ENCODE results near the gene RAB30.

DNA sequence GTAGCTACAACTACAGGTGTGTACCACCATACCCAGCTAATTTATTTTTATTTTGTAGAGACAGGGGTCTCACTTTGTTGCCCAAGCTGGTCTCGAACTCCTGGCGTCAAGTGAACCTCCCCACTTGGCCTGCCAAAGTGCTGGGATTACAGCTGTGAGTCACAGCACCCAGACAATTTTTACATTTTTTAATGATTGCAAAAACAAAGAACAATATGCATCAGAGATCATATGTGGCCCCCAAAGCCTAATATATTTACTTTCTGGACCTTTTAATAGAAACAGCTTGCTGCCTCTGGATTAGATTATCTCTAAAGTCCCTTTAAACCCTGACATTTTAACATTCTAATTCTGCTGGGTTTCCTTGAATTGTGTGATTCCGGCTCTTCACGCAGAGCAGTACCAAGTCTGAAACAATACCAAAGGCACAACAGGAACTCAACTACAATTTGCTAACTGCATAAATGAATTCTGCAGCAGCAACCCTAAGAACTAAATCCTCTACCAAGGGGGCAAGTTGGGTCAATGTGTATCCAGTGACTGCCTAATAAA lies 25.0 kb downstream of the RAB30 start:
- TF ChIP-seq CTCF (IDR thresholded peaks at IDR 0.05) (no peak), POLR2A (IDR thresholded peaks at IDR 0.05) (no peak)
